Measurements from ENCODE around the gene FNDC11. TPM values are rescaled to one million over a fixed set of nuclear protein-coding genes. Genes with fewer than 3 reads are reported as not detected.
A peak's percentile ranks its signal among the peaks of the same experiment; 100 is the strongest.

The FNDC11 gene
- total and polyA plus RNA-seq, 2 of the 13 experiments (the other 11 are each of a cell fraction or from before 2014, with no cell fraction given), result 0.07 TPM; not detected in 1

DNA sequence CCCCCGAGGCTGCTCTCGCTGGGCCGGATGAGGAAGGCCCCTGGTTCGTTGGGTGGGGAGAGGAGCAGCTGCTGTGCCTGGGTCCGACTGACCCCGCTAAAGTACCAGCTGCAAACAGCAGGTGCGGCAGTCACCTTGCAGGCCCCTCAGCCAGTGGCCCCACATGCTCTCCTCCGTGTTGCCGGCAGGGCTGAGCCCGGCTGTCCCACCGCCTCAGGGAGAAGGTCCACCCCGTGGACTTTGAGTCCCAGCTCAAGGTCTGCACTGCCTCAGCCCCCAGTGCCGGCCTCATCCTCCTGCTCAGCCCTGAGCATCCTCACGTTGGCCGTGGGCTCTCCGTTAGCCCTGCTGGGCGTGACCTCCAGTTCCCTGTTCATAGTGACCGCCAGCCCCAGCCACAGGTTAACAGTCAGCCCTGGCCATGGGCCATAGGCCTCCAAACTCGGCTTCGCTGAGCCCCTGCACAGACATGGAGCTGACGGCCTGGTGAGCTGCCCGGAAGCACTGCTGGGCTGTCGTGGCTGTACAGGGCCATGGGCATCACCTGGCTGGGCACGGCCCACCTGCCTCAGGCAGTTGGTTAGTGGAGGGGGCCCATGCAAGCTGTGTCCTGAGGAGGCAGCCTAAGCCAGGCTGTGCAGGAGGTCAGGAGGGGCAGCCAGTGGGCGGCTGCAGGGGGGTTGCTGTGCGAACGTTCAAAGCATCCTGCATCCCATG, 9.6 kb upstream of the FNDC11 start (continued):
- TF ChIP-seq, protein P1, sequence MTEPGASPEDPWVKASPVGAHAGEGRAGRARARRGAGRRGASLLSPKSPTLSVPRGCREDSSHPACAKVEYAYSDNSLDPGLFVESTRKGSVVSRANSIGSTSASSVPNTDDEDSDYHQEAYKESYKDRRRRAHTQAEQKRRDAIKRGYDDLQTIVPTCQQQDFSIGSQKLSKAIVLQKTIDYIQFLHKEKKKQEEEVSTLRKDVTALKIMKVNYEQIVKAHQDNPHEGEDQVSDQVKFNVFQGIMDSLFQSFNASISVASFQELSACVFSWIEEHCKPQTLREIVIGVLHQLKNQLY (CRISPR knock-in tag; IDR thresholded peaks at IDR 0.05), result no peak
- TF ChIP-seq NR2F6 (IDR thresholded peaks at IDR 0.05), result peak; percentile 29; the same call in 1 of the 2 replicates
- TF ChIP-seq NR2F6 (CRISPR knock-in tag; IDR thresholded peaks at IDR 0.05), result no peak
- TF ChIP-seq, protein P2, sequence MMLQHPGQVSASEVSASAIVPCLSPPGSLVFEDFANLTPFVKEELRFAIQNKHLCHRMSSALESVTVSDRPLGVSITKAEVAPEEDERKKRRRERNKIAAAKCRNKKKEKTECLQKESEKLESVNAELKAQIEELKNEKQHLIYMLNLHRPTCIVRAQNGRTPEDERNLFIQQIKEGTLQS (CRISPR knock-in tag; IDR thresholded peaks at IDR 0.05), result no peak
- no peak for TF ChIP-seq ZNF230 (CRISPR knock-in tag; IDR thresholded peaks at IDR 0.05)
- TF ChIP-seq, protein P3, sequence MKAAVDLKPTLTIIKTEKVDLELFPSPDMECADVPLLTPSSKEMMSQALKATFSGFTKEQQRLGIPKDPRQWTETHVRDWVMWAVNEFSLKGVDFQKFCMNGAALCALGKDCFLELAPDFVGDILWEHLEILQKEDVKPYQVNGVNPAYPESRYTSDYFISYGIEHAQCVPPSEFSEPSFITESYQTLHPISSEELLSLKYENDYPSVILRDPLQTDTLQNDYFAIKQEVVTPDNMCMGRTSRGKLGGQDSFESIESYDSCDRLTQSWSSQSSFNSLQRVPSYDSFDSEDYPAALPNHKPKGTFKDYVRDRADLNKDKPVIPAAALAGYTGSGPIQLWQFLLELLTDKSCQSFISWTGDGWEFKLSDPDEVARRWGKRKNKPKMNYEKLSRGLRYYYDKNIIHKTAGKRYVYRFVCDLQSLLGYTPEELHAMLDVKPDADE (CRISPR knock-in tag; IDR thresholded peaks at IDR 0.05), result no peak
- TF ChIP-seq, protein P4, sequence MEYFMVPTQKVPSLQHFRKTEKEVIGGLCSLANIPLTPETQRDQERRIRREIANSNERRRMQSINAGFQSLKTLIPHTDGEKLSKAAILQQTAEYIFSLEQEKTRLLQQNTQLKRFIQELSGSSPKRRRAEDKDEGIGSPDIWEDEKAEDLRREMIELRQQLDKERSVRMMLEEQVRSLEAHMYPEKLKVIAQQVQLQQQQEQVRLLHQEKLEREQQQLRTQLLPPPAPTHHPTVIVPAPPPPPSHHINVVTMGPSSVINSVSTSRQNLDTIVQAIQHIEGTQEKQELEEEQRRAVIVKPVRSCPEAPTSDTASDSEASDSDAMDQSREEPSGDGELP (IDR thresholded peaks at IDR 0.05; ENCODE audit: borderline replicate concordance, low read depth), result peak; percentile 44; the same call in 1 of the 2 replicates
- TF ChIP-seq, protein P5, sequence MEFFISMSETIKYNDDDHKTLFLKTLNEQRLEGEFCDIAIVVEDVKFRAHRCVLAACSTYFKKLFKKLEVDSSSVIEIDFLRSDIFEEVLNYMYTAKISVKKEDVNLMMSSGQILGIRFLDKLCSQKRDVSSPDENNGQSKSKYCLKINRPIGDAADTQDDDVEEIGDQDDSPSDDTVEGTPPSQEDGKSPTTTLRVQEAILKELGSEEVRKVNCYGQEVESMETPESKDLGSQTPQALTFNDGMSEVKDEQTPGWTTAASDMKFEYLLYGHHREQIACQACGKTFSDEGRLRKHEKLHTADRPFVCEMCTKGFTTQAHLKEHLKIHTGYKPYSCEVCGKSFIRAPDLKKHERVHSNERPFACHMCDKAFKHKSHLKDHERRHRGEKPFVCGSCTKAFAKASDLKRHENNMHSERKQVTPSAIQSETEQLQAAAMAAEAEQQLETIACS (CRISPR knock-in tag; IDR thresholded peaks at IDR 0.05), result no peak
- TF ChIP-seq SETDB1 (CRISPR knock-in tag; IDR thresholded peaks at IDR 0.05; ENCODE audit: borderline replicate concordance), result no peak
- no peak for TF ChIP-seq ZUFSP (CRISPR knock-in tag; IDR thresholded peaks at IDR 0.05; ENCODE audit: borderline replicate concordance)
- peak; percentile 28; the same call in 1 of the 2 replicates for TF ChIP-seq RARA (CRISPR knock-in tag; IDR thresholded peaks at IDR 0.05)
- TF ChIP-seq ZBTB20 (CRISPR knock-in tag; IDR thresholded peaks at IDR 0.05; ENCODE audit: borderline replicate concordance, low read depth), result 0 out of 2 replicates have a peak, but pooled peaks have one; percentile 34
- TF ChIP-seq, protein P6, sequence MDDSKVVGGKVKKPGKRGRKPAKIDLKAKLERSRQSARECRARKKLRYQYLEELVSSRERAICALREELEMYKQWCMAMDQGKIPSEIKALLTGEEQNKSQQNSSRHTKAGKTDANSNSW (CRISPR knock-in tag; IDR thresholded peaks at IDR 0.05; ENCODE audit: borderline replicate concordance), result no peak
- TF ChIP-seq POLR2AphosphoS5 (IDR thresholded peaks at IDR 0.05; ENCODE audit: low read depth, low read length), result no peak
- TF ChIP-seq, protein P7, sequence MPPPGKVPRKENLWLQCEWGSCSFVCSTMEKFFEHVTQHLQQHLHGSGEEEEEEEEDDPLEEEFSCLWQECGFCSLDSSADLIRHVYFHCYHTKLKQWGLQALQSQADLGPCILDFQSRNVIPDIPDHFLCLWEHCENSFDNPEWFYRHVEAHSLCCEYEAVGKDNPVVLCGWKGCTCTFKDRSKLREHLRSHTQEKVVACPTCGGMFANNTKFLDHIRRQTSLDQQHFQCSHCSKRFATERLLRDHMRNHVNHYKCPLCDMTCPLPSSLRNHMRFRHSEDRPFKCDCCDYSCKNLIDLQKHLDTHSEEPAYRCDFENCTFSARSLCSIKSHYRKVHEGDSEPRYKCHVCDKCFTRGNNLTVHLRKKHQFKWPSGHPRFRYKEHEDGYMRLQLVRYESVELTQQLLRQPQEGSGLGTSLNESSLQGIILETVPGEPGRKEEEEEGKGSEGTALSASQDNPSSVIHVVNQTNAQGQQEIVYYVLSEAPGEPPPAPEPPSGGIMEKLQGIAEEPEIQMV (CRISPR knock-in tag; IDR thresholded peaks at IDR 0.05; ENCODE audit: low read depth), result no peak
- no peak for TF ChIP-seq MXD4 (CRISPR knock-in tag; IDR thresholded peaks at IDR 0.05)
- TF ChIP-seq FLYWCH1 (CRISPR knock-in tag; IDR thresholded peaks at IDR 0.05), result no peak
- TF ChIP-seq RXRB (CRISPR knock-in tag; IDR thresholded peaks at IDR 0.05; ENCODE audit: borderline replicate concordance), result 0 out of 2 replicates have a peak, but pooled peaks have one; percentile 41
- no peak for TF ChIP-seq ZNF709 (CRISPR knock-in tag; IDR thresholded peaks at IDR 0.05)

Measured in HepG2 (cell line).